ENCODE results near the gene PARD3.

PARD3 gene

GRCh38 chr10:34622945-34623344 lies 192.2 kb downstream of the PARD3 start:
- Histone ChIP-seq H3K4me2 (ENCODE audit: low read length) (no peak overlapping the region), H3K4me1 (no peaks in the 10 kb centered on the region), H3K36me3 (ENCODE audit: control insufficient read depth, insufficient read depth, low read length) (no peaks in the 10 kb centered on the region), H3K27me3 (ENCODE audit: control insufficient read depth, insufficient read depth, low read length) (no peaks in the 10 kb centered on the region), H3K4me3 (ENCODE audit: low read depth, low read length) (no peak overlapping the region), H3K27ac (no peak overlapping the region), H3K9me3 (ENCODE audit: control insufficient read depth, low read length) (no peaks in the 10 kb centered on the region), H3K9ac (no peak overlapping the region), H2AFZ (no peak overlapping the region), H3K79me2 (peaks cover 2% of the 10 kb centered on the region)
- TF ChIP-seq CTCF (IDR thresholded peaks at IDR 0.05): no peak

- peaks cover 6% of the 10 kb centered on the region for H3K79me2 ChIP-seq
- H3K4me2 ChIP-seq (ENCODE audit: low read length): no peak overlapping the region
- H2AFZ ChIP-seq: no peak overlapping the region
- no peak overlapping the region for H3K27ac ChIP-seq
- H3K36me3 ChIP-seq (ENCODE audit: control insufficient read depth, insufficient read depth, low read length): no peaks in the 10 kb centered on the region
- no peak overlapping the region for H3K4me3 ChIP-seq (ENCODE audit: low read depth, low read length)
- TF ChIP-seq CTCF (IDR thresholded peaks at IDR 0.05): no peak
- no peak overlapping the region for H3K9ac ChIP-seq
- no peaks in the 10 kb centered on the region for H3K9me3 ChIP-seq (ENCODE audit: control insufficient read depth, low read length)
- no peaks in the 10 kb centered on the region for H3K27me3 ChIP-seq (ENCODE audit: control insufficient read depth, insufficient read depth, low read length)
- no peaks in the 10 kb centered on the region for H3K4me1 ChIP-seq
These were observed 196.5 kb downstream of the PARD3 start for GRCh38 chr10:34618611-34619010.

GRCh38 chr10:34615770-34616169 lies 199.3 kb downstream of the PARD3 start:
- Histone ChIP-seq H2AFZ (no peak overlapping the region), H3K79me2 (peaks cover 4% of the 10 kb centered on the region), H3K27ac (no peak overlapping the region), H3K4me1 (no peaks in the 10 kb centered on the region), H3K9me3 (ENCODE audit: control insufficient read depth, low read length) (no peaks in the 10 kb centered on the region), H3K27me3 (ENCODE audit: control insufficient read depth, insufficient read depth, low read length) (no peaks in the 10 kb centered on the region), H3K4me3 (ENCODE audit: low read depth, low read length) (no peak overlapping the region), H3K9ac (no peak overlapping the region), H3K4me2 (ENCODE audit: low read length) (no peak overlapping the region), H3K36me3 (ENCODE audit: control insufficient read depth, insufficient read depth, low read length) (no peaks in the 10 kb centered on the region)
- TF ChIP-seq CTCF (IDR thresholded peaks at IDR 0.05): no peak

- no peak overlapping the region for H3K4me2 ChIP-seq (ENCODE audit: low read length)
These were observed 201.6 kb downstream of the PARD3 start for GRCh38 chr10:34613491-34613890.

More at GRCh38 chr10:34613491-34613890, 201.6 kb downstream of the PARD3 start:
- no peak overlapping the region for H3K27ac ChIP-seq
- H3K79me2 ChIP-seq: peaks cover 4% of the 10 kb centered on the region
- no peaks in the 10 kb centered on the region for H3K9me3 ChIP-seq (ENCODE audit: control insufficient read depth, low read length)
- no peak overlapping the region for H3K4me3 ChIP-seq (ENCODE audit: low read depth, low read length)
- no peaks in the 10 kb centered on the region for H3K4me1 ChIP-seq
- no peak overlapping the region for H2AFZ ChIP-seq
- no peaks in the 10 kb centered on the region for H3K27me3 ChIP-seq (ENCODE audit: control insufficient read depth, insufficient read depth, low read length)
- H3K36me3 ChIP-seq (ENCODE audit: control insufficient read depth, insufficient read depth, low read length): no peaks in the 10 kb centered on the region
- H3K9ac ChIP-seq: no peak overlapping the region
- TF ChIP-seq CTCF (IDR thresholded peaks at IDR 0.05): no peak

All from parathyroid adenoma (tissue), 2 donors.